MM.1S (cell line): Measurements from ENCODE around the gene RHOF.

Experiments
- EZH2 ChIP-seq: fragments of 300-600 bp; sonication (generic); optimal IDR thresholded peaks from 2 replicates; pipeline ENCODE3; 2017; ENCODE audit warnings: low read depth, mild to moderate bottlenecking, antibody characterized with exemption, low read length, mixed read lengths
- EZH2phosphoT487 ChIP-seq: fragments of 300-600 bp; sonication (generic); IDR thresholded peaks from 2 replicates; pipeline ENCODE4 v1.6.1; 2018; ENCODE audit warnings: antibody characterized with exemption, low read length
- TF ChIP-seq, protein P1 (sequence below): fragments of 300-600 bp; sonication (generic); IDR thresholded peaks from 2 replicates; pipeline ENCODE4 v1.5.1; 2016; ENCODE audit warnings: antibody characterized with exemption, low read length, mixed read lengths

DNA sequence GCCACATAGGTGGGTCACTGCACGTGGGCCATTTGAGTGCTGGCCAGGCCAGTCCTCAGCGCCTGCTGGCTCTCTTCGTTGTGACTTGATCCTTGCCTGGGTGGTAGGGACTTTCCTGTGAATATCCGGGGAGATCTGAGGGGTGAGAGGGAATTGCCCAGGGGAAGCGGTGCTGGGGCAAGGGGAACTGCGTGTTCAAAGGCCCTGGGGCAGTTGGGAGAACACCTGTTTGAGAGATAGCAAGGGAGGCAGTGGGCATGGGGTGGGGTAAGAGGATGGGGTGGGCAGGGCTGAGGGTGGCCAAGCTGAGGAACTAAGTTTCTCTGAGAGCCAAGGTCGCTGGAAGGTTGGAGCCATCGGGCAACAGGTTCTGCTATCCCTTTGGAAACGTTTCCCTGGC lies 35.3 kb upstream of the RHOF start:
- TF ChIP-seq, protein P1, sequence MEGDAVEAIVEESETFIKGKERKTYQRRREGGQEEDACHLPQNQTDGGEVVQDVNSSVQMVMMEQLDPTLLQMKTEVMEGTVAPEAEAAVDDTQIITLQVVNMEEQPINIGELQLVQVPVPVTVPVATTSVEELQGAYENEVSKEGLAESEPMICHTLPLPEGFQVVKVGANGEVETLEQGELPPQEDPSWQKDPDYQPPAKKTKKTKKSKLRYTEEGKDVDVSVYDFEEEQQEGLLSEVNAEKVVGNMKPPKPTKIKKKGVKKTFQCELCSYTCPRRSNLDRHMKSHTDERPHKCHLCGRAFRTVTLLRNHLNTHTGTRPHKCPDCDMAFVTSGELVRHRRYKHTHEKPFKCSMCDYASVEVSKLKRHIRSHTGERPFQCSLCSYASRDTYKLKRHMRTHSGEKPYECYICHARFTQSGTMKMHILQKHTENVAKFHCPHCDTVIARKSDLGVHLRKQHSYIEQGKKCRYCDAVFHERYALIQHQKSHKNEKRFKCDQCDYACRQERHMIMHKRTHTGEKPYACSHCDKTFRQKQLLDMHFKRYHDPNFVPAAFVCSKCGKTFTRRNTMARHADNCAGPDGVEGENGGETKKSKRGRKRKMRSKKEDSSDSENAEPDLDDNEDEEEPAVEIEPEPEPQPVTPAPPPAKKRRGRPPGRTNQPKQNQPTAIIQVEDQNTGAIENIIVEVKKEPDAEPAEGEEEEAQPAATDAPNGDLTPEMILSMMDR: no peak
- TF ChIP-seq EZH2phosphoT487 (no peak), EZH2 (no peak)
